HepG2 (cell line): Measurements from ENCODE around the gene THOC6. TPM values are rescaled to one million over a fixed set of nuclear protein-coding genes. Genes with fewer than 3 reads are reported as not detected.

Experiments
- HDAC2 ChIP-seq: sonication (generic); formaldehyde crosslinking; IDR thresholded peaks from 2 replicates; pipeline ENCODE4 v1.4.0; 2020; ENCODE audit warnings: missing genetic modification reagents
- HOXA7 ChIP-seq: sonication (generic); formaldehyde crosslinking; IDR thresholded peaks from 2 replicates; pipeline ENCODE4 v1.8.1; 2022; ENCODE audit warnings: mild to moderate bottlenecking, missing genetic modification reagents, moderate library complexity
- MED1 ChIP-seq: sonication (generic); formaldehyde crosslinking; IDR thresholded peaks from 2 replicates; pipeline ENCODE4 v1.4.0; 2020; ENCODE audit warnings: missing genetic modification reagents
- MXD4 ChIP-seq: IDR thresholded peaks from 2 replicates; pipeline ENCODE4 v1.6.1; 2016; ENCODE audit warnings: mild to moderate bottlenecking, missing biosample characterization, missing genetic modification reagents
- NAIF1 ChIP-seq: sonication (generic); formaldehyde crosslinking; IDR thresholded peaks from 2 replicates; pipeline ENCODE4 v1.5.0; 2020; ENCODE audit warnings: mild to moderate bottlenecking, missing genetic modification reagents, borderline replicate concordance
- NCOA2 ChIP-seq: sonication (generic); formaldehyde crosslinking; IDR thresholded peaks from 2 replicates; pipeline ENCODE4 v1.8.0; 2022; ENCODE audit warnings: inconsistent platforms
- NR2F1 ChIP-seq, 2 experiments: fragments of 450-650 bp in 1 of 2; formaldehyde crosslinking in 1 of 2; IDR thresholded peaks; 2 replicates each; pipeline versions ENCODE4 v1.5.0 to v1.6.1; 2016 to 2020; ENCODE audit warnings: mild to moderate bottlenecking in 1 of 2, missing compliant biosample characterization in 1 of 2, missing genetic modification reagents in 1 of 2, moderate library complexity in 1 of 2
- PAXIP1 ChIP-seq: sonication (generic); formaldehyde crosslinking; conservative IDR thresholded peaks from 2 replicates; pipeline ENCODE4 v1.4.0; 2020; ENCODE audit warnings: mild to moderate bottlenecking, missing genetic modification reagents, moderate library complexity
- POGZ ChIP-seq: sonication (generic); formaldehyde crosslinking; IDR thresholded peaks from 2 replicates; pipeline ENCODE4 v1.4.0; 2020; ENCODE audit warnings: mild to moderate bottlenecking, missing genetic modification reagents
- SMARCC2 ChIP-seq: fragments of 450-650 bp; IDR thresholded peaks from 2 replicates; pipeline ENCODE4 v1.6.1; 2017; ENCODE audit warnings: antibody characterized with exemption, mild to moderate bottlenecking
- TEAD3 ChIP-seq: optimal IDR thresholded peaks from 2 replicates; pipeline ENCODE3; 2016; ENCODE audit warnings: borderline replicate concordance
- TFDP2 ChIP-seq: sonication (generic); formaldehyde crosslinking; IDR thresholded peaks from 2 replicates; pipeline ENCODE4 v1.4.0; 2020; ENCODE audit warnings: missing genetic modification reagents
- TOPORS ChIP-seq: sonication (generic); formaldehyde crosslinking; IDR thresholded peaks from 2 replicates; pipeline ENCODE4 v1.8.0; 2023; ENCODE audit warnings: mild to moderate bottlenecking, missing genetic modification reagents
- ZNF274 ChIP-seq: sonication (generic); formaldehyde crosslinking; IDR thresholded peaks from 2 replicates; pipeline ENCODE4 v1.5.1; 2020; ENCODE audit warnings: mild to moderate bottlenecking, missing genetic modification reagents
- ZNF570 ChIP-seq: sonication (generic); formaldehyde crosslinking; IDR thresholded peaks from 2 replicates; pipeline ENCODE4 v1.4.0; 2020; ENCODE audit warnings: mild to moderate bottlenecking, missing genetic modification reagents, borderline replicate concordance
- ZNF589 ChIP-seq: sonication (generic); formaldehyde crosslinking; conservative IDR thresholded peaks from 2 replicates; pipeline ENCODE4 v1.8.0; 2022; ENCODE audit warnings: mild to moderate bottlenecking, moderate library complexity, missing genetic modification reagents
- ZNF709 ChIP-seq: sonication (generic); formaldehyde crosslinking; IDR thresholded peaks from 2 replicates; pipeline ENCODE4 v1.5.0; 2020; ENCODE audit warnings: mild to moderate bottlenecking, missing genetic modification reagents
- ZNF768 ChIP-seq: sonication (generic); formaldehyde crosslinking; IDR thresholded peaks from 2 replicates; pipeline ENCODE4 v1.4.0; 2020; ENCODE audit warnings: missing genetic modification reagents
- ZNF839 ChIP-seq: sonication (generic); formaldehyde crosslinking; IDR thresholded peaks from 2 replicates; pipeline ENCODE4 v1.4.0; 2020; ENCODE audit warnings: missing genetic modification reagents, mild to moderate bottlenecking, borderline replicate concordance
- polyA plus RNA-seq, 8 experiments: library from polyadenylated mRNA; depleted of rRNA in 3 of 8; stranded (reverse) in 7 of 8; unstranded in 1 of 8; fragments of >200 nt; fragmentation: Illumina TruSeq in 4 of 8; extraction: Trizol in 4 of 8; gene quantifications; 2 replicates each; pipeline versions ENCODE4 v1.2.1 to v1.2.3, GENCODE V29; 2011 to 2016; ENCODE audit warnings: low read depth in 4 of 8, missing spikeins in 1 of 8, mixed read lengths in 1 of 8; ENCODE audit not compliant: insufficient read depth in 1 of 8
- total RNA-seq, 5 experiments: library from RNA; depleted of rRNA; stranded (reverse); fragments of >200 nt; fragmentation: Illumina TruSeq; extraction: Trizol; gene quantifications; 2 replicates each; pipeline ENCODE4 v1.2.3, GENCODE V29; 2016; ENCODE audit warnings: low read depth in 1 of 5
- TF ChIP-seq, protein P1 (sequence below): IDR thresholded peaks from 2 replicates; pipeline ENCODE4 v1.6.1; 2016; ENCODE audit warnings: mild to moderate bottlenecking, missing biosample characterization, missing genetic modification reagents
- TF ChIP-seq, protein P2 (sequence below): IDR thresholded peaks from 2 replicates; pipeline ENCODE4 v1.6.1; 2016

The THOC6 gene
- total and polyA plus RNA-seq, 2 of the 13 experiments (the other 11 are each of a cell fraction or from before 2014, with no cell fraction given), result 32.1 to 37.0 TPM

DNA sequence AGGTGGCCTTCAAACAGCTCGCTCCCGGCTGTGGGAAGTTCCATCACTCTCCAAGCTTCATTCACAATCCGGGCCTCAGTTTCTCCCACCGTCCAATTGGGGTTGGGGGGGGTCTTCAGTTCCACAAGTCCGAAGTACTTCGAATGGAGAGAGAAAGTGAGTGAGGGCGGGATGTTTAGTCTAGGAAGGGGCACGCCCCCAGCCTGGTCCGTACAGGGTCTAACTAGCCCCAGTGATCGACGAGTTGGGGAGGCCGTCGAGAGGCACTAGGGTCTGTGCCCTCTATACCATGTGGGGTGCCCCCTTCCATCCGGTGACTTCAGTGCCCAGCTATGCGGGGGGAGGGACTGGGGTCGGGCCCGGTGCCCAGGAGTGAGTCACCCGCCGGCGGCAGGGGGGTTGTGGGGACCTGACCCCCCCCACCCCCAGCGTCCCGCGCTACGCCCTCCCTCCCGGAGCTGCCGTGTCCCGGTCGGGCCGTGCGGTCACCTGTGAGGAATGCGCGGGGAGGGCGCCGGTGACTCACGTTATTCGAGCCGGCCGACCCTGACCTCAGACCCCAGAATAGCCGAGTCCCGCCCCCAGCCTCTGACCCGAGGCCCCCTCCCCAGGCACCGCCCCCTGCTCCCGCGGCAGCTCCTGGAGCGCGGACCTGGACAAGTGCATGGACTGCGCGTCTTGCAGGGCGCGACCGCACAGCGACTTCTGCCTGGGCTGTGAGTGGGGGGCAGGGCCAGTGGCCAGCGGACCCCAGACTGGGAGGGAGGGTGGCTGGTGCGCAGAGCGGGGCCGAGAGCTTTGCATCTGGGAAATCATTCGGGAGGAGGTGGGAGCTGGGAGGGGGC, 3.0 kb upstream of the THOC6 start (continued):
- TF ChIP-seq HDAC2 (peak; percentile 67), SMARCC2 (no peak), NR2F1 (CRISPR knock-in tag; IDR thresholded peaks at IDR 0.05) (peak; percentile 88 to 95; a peak in 3 of 4 replicates), TEAD3 (CRISPR knock-in tag) (peak; percentile 97), NAIF1 (peak; percentile 46; the same call in 1 of the 2 replicates), ZNF589 (CRISPR knock-in tag) (0 out of 2 replicates have a peak, but pooled peaks have one; percentile 49), NCOA2 (peak; percentile 80), HOXA7 (no peak), ZNF274 (CRISPR knock-in tag) (peak; percentile 53; the same call in 1 of the 2 replicates), PAXIP1 (CRISPR knock-in tag) (peak; percentile 84), ZNF570 (CRISPR knock-in tag) (0 out of 2 replicates have a peak, but pooled peaks have one; percentile 21), ZNF839 (CRISPR knock-in tag) (0 out of 2 replicates have a peak, but pooled peaks have one; percentile 21), MXD4 (CRISPR knock-in tag) (peak; percentile 51; the same call in 1 of the 2 replicates), POGZ (peak; percentile 59; the same call in 1 of the 2 replicates), ZNF768 (CRISPR knock-in tag) (0 out of 2 replicates have a peak, but pooled peaks have one; percentile 10), ZNF709 (CRISPR knock-in tag) (peak; percentile 0; the same call in 1 of the 2 replicates), TFDP2 (CRISPR knock-in tag) (no peak; the same call in none of the 2 replicates), TOPORS (0 out of 2 replicates have a peak, but pooled peaks have one; percentile 23), MED1 (CRISPR knock-in tag) (peak; percentile 89)
- TF ChIP-seq, protein P1, sequence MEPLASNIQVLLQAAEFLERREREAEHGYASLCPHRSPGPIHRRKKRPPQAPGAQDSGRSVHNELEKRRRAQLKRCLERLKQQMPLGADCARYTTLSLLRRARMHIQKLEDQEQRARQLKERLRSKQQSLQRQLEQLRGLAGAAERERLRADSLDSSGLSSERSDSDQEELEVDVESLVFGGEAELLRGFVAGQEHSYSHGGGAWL (CRISPR knock-in tag), result 0 out of 2 replicates have a peak, but pooled peaks have one; percentile 26
- TF ChIP-seq, protein P2, sequence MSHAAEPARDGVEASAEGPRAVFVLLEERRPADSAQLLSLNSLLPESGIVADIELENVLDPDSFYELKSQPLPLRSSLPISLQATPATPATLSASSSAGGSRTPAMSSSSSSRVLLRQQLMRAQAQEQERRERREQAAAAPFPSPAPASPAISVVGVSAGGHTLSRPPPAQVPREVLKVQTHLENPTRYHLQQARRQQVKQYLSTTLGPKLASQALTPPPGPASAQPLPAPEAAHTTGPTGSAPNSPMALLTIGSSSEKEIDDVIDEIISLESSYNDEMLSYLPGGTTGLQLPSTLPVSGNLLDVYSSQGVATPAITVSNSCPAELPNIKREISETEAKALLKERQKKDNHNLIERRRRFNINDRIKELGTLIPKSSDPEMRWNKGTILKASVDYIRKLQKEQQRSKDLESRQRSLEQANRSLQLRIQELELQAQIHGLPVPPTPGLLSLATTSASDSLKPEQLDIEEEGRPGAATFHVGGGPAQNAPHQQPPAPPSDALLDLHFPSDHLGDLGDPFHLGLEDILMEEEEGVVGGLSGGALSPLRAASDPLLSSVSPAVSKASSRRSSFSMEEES (CRISPR knock-in tag), result peak; percentile 74
